A549 treated with AZD9567 at 1 μM for 4 hours (cell line): ENCODE measurements around the gene GRIN2C. TPM values are rescaled to one million over a fixed set of nuclear protein-coding genes. Genes with fewer than 3 reads are reported as not detected.

Experiments used
- total RNA-seq: library from RNA; stranded (reverse); fragments of 200-300 nt; extraction: Qiagen RNA extraction; gene quantifications from 5 replicates; pipeline ENCODE4 v1.2.3, GENCODE V29; 2022; ENCODE audit not compliant: insufficient read depth

The GRIN2C gene
- 0.16 to 0.53 TPM (median 0.23 TPM) in 4 of 5 replicates, not detected in the other for total RNA-seq

DNA sequence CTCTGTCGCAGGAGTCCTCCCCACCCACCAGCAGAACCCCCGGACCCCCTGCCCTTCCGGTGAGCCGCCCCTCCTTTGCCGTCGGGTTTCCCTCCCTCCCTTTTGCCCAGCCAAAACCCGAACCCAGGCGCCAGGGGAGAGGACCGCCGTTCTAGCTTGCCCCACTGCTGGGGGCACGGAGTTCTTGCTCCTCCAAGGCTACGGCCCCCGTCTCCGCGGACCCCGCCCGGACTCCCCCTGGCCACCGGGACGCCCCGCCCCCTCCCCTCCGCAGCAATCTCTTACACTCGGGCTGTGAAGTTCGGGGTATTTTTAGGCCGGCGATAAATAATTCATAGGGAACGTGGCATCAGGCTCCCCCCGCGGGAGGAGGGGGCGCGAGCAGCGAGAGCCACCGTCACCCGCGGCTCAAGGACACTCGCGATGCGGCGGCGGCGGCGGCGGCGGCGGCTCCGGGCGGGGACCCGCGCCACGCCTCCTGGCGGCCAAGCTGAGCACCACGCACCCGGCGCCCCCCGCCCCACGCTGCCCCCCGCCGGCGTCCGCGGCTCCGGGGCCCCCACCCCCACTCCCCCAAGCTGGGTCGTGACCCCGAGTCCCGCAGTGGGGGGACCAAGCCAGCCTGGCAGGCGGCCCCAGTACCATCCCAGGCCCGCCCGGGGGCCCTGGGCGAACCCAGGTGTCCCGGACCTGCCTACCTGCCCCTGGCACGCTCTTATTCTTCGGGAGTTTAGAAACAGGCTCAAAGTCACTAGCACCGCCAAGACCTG is at the start of gene GRIN2C:
Gene GRIN2C (minus strand): TSS at position 427 of the 770 bp plus-strand sequence. CDS start 4,793 bp downstream, outside the sequence.

DNA sequence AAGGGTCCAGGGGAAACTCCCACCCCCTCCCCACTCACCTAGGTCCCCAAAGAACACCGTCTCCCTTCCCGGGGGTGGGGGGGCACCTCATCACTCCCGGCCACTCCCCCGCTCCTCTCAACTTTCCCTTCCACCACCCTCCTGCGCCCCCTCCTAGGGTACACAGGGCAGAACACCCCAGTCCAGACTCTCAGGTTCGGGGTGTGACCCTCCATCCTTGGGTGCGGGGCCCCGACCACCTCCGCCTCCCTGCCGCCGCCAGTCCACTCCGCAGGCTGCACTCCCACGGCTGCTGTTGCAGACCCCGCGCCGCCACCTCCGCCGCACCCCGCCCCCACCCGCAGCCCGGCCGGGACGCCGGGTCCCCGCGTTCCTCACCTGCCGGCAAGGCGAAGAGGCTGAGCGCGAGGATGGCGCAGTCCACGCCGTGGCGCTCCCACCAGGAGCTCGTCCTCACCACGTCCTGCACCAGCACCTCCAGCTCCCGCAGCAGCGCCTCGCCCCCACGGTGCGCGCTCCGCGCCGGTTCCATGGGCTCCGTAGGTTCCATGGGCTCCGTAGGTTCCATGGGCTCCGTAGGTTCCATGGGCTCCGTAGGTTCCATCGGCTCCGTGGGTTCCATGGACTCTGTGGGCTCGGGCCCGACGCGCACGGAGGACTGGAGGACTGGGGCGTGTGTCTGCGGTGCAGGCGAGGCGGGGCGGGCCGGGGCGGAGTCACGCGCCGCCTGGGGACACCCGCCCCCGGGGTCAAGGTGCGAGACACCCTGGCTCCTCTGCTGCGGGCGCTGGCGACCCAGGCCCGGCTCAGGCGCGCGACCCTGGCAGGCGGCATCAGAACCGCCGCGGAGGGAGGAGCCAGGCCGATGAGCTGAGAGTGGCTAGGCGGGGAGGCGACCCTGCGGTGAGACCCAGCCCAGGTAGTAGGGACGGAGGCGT is 33.6 kb upstream of the GRIN2C start, which contains the start of gene FADS6:
Gene FADS6 (minus strand): TSS at position 660 of the 938 bp plus-strand sequence. CDS start 38 bp downstream, at position 622.

DNA sequence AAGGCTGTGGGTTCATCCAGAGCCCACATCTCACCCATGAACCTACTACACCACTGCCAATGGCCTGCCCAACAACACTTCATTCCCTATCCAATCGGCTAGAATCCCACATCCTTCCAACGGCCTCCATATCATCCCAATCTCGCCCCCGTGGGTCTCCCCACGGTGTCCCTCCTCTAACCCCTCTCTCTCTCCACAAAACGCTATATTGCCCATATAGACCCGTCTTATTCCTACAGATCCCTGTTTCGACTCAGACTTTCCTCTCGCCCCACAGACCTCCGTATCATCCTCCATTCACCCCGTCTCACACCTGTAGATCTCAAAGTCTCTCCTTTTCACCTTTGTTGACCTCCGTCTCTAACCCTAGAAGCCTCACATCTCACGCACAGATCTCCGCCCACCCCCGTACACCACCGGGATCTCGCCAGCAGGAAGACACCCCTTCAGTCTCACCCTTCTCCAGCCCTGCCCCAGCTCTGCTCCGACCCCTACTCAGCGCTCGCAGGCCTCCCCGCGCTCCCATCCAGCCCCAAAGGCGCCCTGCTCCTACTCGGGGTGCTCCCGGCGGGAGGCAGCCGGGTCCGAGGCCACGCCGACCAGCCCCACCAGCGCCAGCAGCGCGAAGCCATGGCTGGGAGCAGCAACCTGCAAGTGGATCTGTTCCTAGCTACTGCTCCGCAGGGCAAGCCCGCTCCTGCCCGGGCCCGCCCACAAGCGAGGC is 12.8 kb upstream of the GRIN2C start, which contains the start of gene FDXR:
Gene FDXR (minus strand): TSS at position 682 of the 724 bp plus-strand sequence. CDS start 50 bp downstream, at position 632.

Other genes starting within 250 kb of the GRIN2C start
- not detected in 5 replicates for gene CD300E, start 236.1 kb downstream of the GRIN2C start, total RNA-seq
- not detected in 5 replicates for gene CD300LF, start 147.0 kb downstream of the GRIN2C start, total RNA-seq
- 0.79 to 1.5 TPM (median 1.1 TPM) in 4 of 5 replicates, not detected in the other for gene RAB37, start 122.6 kb downstream of the GRIN2C start, total RNA-seq
- 46.1 to 57.7 TPM (median 49.1 TPM) in 5 replicates for gene NHERF1, start 111.3 kb downstream of the GRIN2C start, total RNA-seq
- gene NAT9, start 83.5 kb downstream of the GRIN2C start, total RNA-seq = 53.1 to 62.5 TPM (median 56.5 TPM) in 5 replicates
- gene FDXR, start 13.1 kb upstream of the GRIN2C start, total RNA-seq = 49.1 to 79.5 TPM (median 65.5 TPM) in 5 replicates
- gene FADS6, start 33.7 kb upstream of the GRIN2C start, total RNA-seq = 0.03 to 0.15 TPM (median 0.06 TPM) in 3 of 5 replicates, not detected in the others
- 0.06 to 0.09 TPM (median 0.06 TPM) in 4 of 5 replicates, not detected in the other for gene USH1G, start 63.4 kb upstream of the GRIN2C start, total RNA-seq
- 0.03 to 0.08 TPM (median 0.06 TPM) in 4 of 5 replicates, not detected in the other for gene OTOP2, start 64.4 kb upstream of the GRIN2C start, total RNA-seq
- gene OTOP3, start 76.0 kb upstream of the GRIN2C start, total RNA-seq = not detected in 5 replicates
- gene HID1, start 112.9 kb upstream of the GRIN2C start, total RNA-seq = 11.9 to 17.0 TPM (median 12.3 TPM) in 5 replicates
- gene CDR2L, start 127.7 kb upstream of the GRIN2C start, total RNA-seq = 68.1 to 71.3 TPM (median 68.8 TPM) in 5 replicates
- 63.6 to 85.7 TPM (median 80.7 TPM) in 5 replicates for gene MRPL58, start 152.8 kb upstream of the GRIN2C start, total RNA-seq
- gene ATP5PD, start 187.1 kb upstream of the GRIN2C start, total RNA-seq = 490 to 552 TPM (median 514 TPM) in 5 replicates
- gene KCTD2, start 187.3 kb upstream of the GRIN2C start, total RNA-seq = 30.8 to 35.2 TPM (median 31.4 TPM) in 5 replicates
- gene SLC16A5, start 228.1 kb upstream of the GRIN2C start, total RNA-seq = 21.2 to 29.7 TPM (median 29.1 TPM) in 5 replicates